Fibroblast of lung (primary cell): ENCODE results near the gene SLC1A4.

Experiments
- EZH2 ChIP-seq: IDR thresholded peaks from 2 replicates; pipeline ENCODE4 v1.5.1; 2012; ENCODE audit warnings: low read length, control low read depth, mild to moderate bottlenecking; ENCODE audit errors: missing control alignments
- TF ChIP-seq, protein P1 (sequence below), 2 donors: IDR thresholded peaks in 1 of 2; conservative IDR thresholded peaks in 1 of 2; 1 replicate in 1 of 2; 2 replicates in 1 of 2; pipeline ENCODE4 v1.5.1; 2011 to 2012; ENCODE audit warnings: low read length in 2 of 2, control low read depth in 1 of 2, inconsistent platforms in 1 of 2, low read depth in 1 of 2, mild to moderate bottlenecking in 1 of 2

GRCh38 chr2:65069439-65069824, 80.2 kb downstream of the SLC1A4 start:
- TF ChIP-seq, protein P1, sequence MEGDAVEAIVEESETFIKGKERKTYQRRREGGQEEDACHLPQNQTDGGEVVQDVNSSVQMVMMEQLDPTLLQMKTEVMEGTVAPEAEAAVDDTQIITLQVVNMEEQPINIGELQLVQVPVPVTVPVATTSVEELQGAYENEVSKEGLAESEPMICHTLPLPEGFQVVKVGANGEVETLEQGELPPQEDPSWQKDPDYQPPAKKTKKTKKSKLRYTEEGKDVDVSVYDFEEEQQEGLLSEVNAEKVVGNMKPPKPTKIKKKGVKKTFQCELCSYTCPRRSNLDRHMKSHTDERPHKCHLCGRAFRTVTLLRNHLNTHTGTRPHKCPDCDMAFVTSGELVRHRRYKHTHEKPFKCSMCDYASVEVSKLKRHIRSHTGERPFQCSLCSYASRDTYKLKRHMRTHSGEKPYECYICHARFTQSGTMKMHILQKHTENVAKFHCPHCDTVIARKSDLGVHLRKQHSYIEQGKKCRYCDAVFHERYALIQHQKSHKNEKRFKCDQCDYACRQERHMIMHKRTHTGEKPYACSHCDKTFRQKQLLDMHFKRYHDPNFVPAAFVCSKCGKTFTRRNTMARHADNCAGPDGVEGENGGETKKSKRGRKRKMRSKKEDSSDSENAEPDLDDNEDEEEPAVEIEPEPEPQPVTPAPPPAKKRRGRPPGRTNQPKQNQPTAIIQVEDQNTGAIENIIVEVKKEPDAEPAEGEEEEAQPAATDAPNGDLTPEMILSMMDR (conservative IDR thresholded peaks at IDR 0.05 in 1 of 2, IDR thresholded peaks at IDR 0.05 in 1 of 2; ENCODE audit: low read depth in 1 of 2, low read length in 2 of 2): no peak
- TF ChIP-seq EZH2: no peak
